CD4-positive, alpha-beta T cell treated with Interleukin-21 for 1 hour (primary cell): ENCODE measurements around the gene XAF1.
"Not testable (repeated sequence)": the region's sequence is repeated elsewhere in the genome, so short reads cannot be mapped to it uniquely, and the experiment has no call there.

Experiments
- DNase-seq: peaks from one replicate; pipeline ENCODE4 v3.0.0-alpha.2; 2020

XAF1 gene

GRCh38 chr17:6755281-6755680, 565 bp upstream of the XAF1 start:
- no peak for DNase-seq

GRCh38 chr17:6756425-6757031, 682 bp downstream of the XAF1 start:
- DNase-seq: no peak

GRCh38 chr17:6757747-6758146, 1.9 kb downstream of the XAF1 start:
- no peak for DNase-seq

- DNase-seq: no peak
These were observed 5.9 kb downstream of the XAF1 start for GRCh38 chr17:6761779-6762178.

GRCh38 chr17:6768447-6768846, 12.6 kb downstream of the XAF1 start:
- DNase-seq: no peak

GRCh38 chr17:6772016-6772415, 16.2 kb downstream of the XAF1 start:
- no peak for DNase-seq

GRCh38 chr17:6774906-6775305, 19.1 kb downstream of the XAF1 start:
- DNase-seq: not testable (repeated sequence)

GRCh38 chr17:6775871-6776405, 20.1 kb downstream of the XAF1 start, which contains the start of gene FBXO39:
TSS of gene FBXO39 (plus strand) at chr17:6776215. CDS start at chr17:6779869, 3,654 bp downstream.
- no peak for DNase-seq

GRCh38 chr17:6779411-6779810, 23.6 kb downstream of the XAF1 start:
- no peak for DNase-seq

- DNase-seq: no peak
These were observed 24.2 kb downstream of the XAF1 start for GRCh38 chr17:6780001-6780400.

- DNase-seq: no peak
These were observed 25.0 kb downstream of the XAF1 start for GRCh38 chr17:6780886-6781285.

- no peak for DNase-seq
These were observed 26.4 kb downstream of the XAF1 start for GRCh38 chr17:6782244-6782643.

GRCh38 chr17:6786618-6787017, 30.8 kb downstream of the XAF1 start:
- DNase-seq: no peak

- DNase-seq: no peak
These were observed 31.3 kb downstream of the XAF1 start for GRCh38 chr17:6787081-6787693.

- no peak for DNase-seq
These were observed 33.3 kb downstream of the XAF1 start for GRCh38 chr17:6789146-6789545.

GRCh38 chr17:6793748-6794493, 38.1 kb downstream of the XAF1 start:
- no peak for DNase-seq

GRCh38 chr17:6796017-6796886, 40.4 kb downstream of the XAF1 start:
- no peak for DNase-seq

- DNase-seq: no peak
These were observed 41.1 kb downstream of the XAF1 start for GRCh38 chr17:6796887-6797490.

GRCh38 chr17:6797718-6798351, 42.0 kb downstream of the XAF1 start:
- no peak for DNase-seq

GRCh38 chr17:6799738-6800137, 43.9 kb downstream of the XAF1 start:
- no peak for DNase-seq

GRCh38 chr17:6800422-6801027, 44.7 kb downstream of the XAF1 start:
- no peak for DNase-seq

- no peak for DNase-seq
These were observed 55.7 kb downstream of the XAF1 start for GRCh38 chr17:6811510-6811909.
